Ovary (tissue), 9 donors: ENCODE results near the gene KATNIP. TPM values are rescaled to one million over a fixed set of nuclear protein-coding genes. Genes with fewer than 3 reads are reported as not detected.

ENCODE experiments used
- DNase-seq, 5 donors: peaks; one replicate each; pipeline ENCODE4 v3.0.0-alpha.2; 2019 to 2020
- H3K27ac ChIP-seq, 2 donors: fragments of 200-600 bp; one replicate each; pipeline versions ENCODE4 v1.5.1 to v1.8.0; 2019 to 2022
- H3K27me3 ChIP-seq: fragments of 200-600 bp; one replicate; pipeline ENCODE4 v1.8.0; 2022
- H3K36me3 ChIP-seq: fragments of 200-600 bp; sonication (generic); one replicate; pipeline ENCODE4 v1.5.1; 2019
- H3K4me1 ChIP-seq: one replicate; pipeline ENCODE4 v1.8.1; 2013; ENCODE audit warnings: mild to moderate bottlenecking, moderate library complexity; ENCODE audit not compliant: insufficient read depth
- H3K4me3 ChIP-seq: fragments of 200-600 bp; sonication (generic); one replicate; pipeline ENCODE4 v1.5.1; 2017
- H3K9me3 ChIP-seq, 2 donors: fragments of 200-600 bp in 1 of 2; sonication (generic) in 1 of 2; one replicate each; pipeline versions ENCODE4 v1.5.1 to v1.8.1; 2013 to 2019; ENCODE audit warnings: mild to moderate bottlenecking in 1 of 2, moderate library complexity in 1 of 2
- CTCF ChIP-seq, 3 donors: fragments of 450-650 bp in 2 of 3; fragments of 200-600 bp in 1 of 3; IDR thresholded peaks; one replicate each; pipeline versions ENCODE4 v1.5.1 to v1.8.0; 2016 to 2022; ENCODE audit warnings: antibody characterized with exemption in 3 of 3, mild to moderate bottlenecking in 1 of 3
- EP300 ChIP-seq: sonication (generic); formaldehyde crosslinking; IDR thresholded peaks from one replicate; pipeline ENCODE4 v1.6.1; 2017; ENCODE audit warnings: antibody characterized with exemption
- POLR2A ChIP-seq: fragments of 450-650 bp; IDR thresholded peaks from one replicate; pipeline ENCODE4 v1.6.1; 2017; ENCODE audit warnings: antibody characterized with exemption, mild to moderate bottlenecking, moderate library complexity
- WGBS, 3 donors: extraction: QIAGEN DNeasy Blood & Tissue Kit in 1 of 3; methylation state at CpG; one replicate each; pipeline versions ENCODE4 v1.1.5 to v1.1.7; 2013 to 2017; 5-methylcytosine and 5-hydroxymethylcytosine counted together
- intact Hi-C, 4 donors: fragments of 100-400 bp; cut with DNase I; formaldehyde crosslinking; loops; one replicate each; pipeline versions ENCODE4 v1.11.0 to v1.15.1; 2022 to 2023
- polyA plus RNA-seq, 2 donors: library from polyadenylated mRNA; stranded (reverse); fragments of 200-250 nt in 1 of 2; fragments of 350-450 nt in 1 of 2; fragmentation: Illumina TruSeq in 1 of 2; extraction: RNeasy Lipid Tissue Mini Kit (QIAGEN cat#74804) in 1 of 2; gene quantifications; one replicate each; pipeline ENCODE4 v1.2.3, GENCODE V29; 2013 to 2014
- total RNA-seq, 7 donors: library from RNA; depleted of rRNA in 2 of 7; stranded (reverse); fragments of >200 nt in 2 of 7; fragmentation: NEBNext Ultra II Directional in 3 of 7; extraction: Animal tissue kit (Norgen Biotek cat#: 25700) in 3 of 7; gene quantifications; one replicate each; pipeline versions ENCODE4 v1.1.0 to v1.2.4, GENCODE V29; 2016 to 2023
- donor health status: DM: no; HTN: no; CAD: no; lungs with moderate emphysema.
- donor health status: DM: no; HTN: no; CAD: no.
- donor health status: Bipolar disorder and iron deficiency.
- donor health status: DM: yes; HTN: yes; CAD: no.
- donor health status: DM: no; HTN: no; CAD: no.
- donor health status: DM: yes; HTN: yes; CAD: no.

Gene KATNIP
- total and polyA plus RNA-seq, 9 donors: 8.4 to 32.9 (median 19.3) TPM

DNA sequence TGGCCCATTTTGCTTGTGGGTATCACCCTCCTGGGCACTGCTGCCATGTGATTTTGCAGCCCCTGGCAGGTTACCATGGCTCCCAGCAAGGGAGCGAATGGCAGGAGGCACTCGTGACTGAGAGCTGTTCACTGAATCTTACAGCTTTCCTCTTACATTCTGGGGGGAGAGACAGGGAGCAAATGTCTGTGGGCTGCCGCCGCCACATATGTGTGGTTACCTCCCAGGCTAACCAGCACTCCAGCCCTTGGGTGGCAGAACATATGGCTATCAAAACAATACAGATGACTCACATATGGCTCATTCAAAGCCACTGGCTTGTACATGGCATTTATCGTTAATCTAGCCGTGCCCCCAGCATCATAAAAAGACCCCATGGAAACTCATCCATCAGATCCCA lies 20.0 kb upstream of the KATNIP start:
- TF ChIP-seq CTCF (IDR thresholded peaks at IDR 0.05): no peak
- TF ChIP-seq POLR2A: no peak
- no peak for DNase-seq
- Histone ChIP-seq H3K27ac (no peak overlapping the region), H3K9me3 (peaks cover 0 to 5% of the 10 kb centered on the region in 2 donors), H3K4me3 (no peak overlapping the region), H3K27me3 (no peaks in the 10 kb centered on the region), H3K4me1 (no peaks in the 10 kb centered on the region), H3K36me3 (no peaks in the 10 kb centered on the region)
- intact Hi-C loops: loop anchor here in 1 of 4 donors (10.0 kb wide), 1 partner anchor 95 kb away; no protein-coding TSS in a partner anchor
- WGBS, 3 donors: 88 to 94% (median 91%) methylated on average over 6 of the region's 6 CpGs

- no peaks in the 10 kb centered on the region for H3K9me3 ChIP-seq
- 88 to 89% (median 88%) methylated on average over 2 of the region's 2 CpGs for WGBS, 3 donors
- no peak overlapping the region for H3K27ac ChIP-seq
- intact Hi-C loops: loop anchor here in 1 of 4 donors (10.0 kb wide), 1 partner anchor 94 kb away; no protein-coding TSS in a partner anchor
- no peak for DNase-seq
- H3K4me3 ChIP-seq: no peak overlapping the region
- H3K4me1 ChIP-seq: no peaks in the 10 kb centered on the region
- no peaks in the 10 kb centered on the region for H3K36me3 ChIP-seq
- no peaks in the 10 kb centered on the region for H3K27me3 ChIP-seq
- TF ChIP-seq CTCF (IDR thresholded peaks at IDR 0.05) (no peak), POLR2A (no peak), EP300 (no peak)
These were observed 18.8 kb upstream of the KATNIP start for GRCh38 chr16:27531186-27531585.

GRCh38 chr16:27531826-27532800 lies 17.8 kb upstream of the KATNIP start:
- H3K27me3 ChIP-seq: no peaks in the 10 kb centered on the region
- H3K9me3 ChIP-seq: no peaks in the 10 kb centered on the region
- no peak for DNase-seq
- TF ChIP-seq CTCF (IDR thresholded peaks at IDR 0.05) (no peak), EP300 (no peak), POLR2A (no peak)
- no peaks in the 10 kb centered on the region for H3K4me1 ChIP-seq
- no peaks in the 10 kb centered on the region for H3K36me3 ChIP-seq
- intact Hi-C loops: loop anchor here in 1 of 4 donors (10.0 kb wide), 1 partner anchor 93 kb away; no protein-coding TSS in a partner anchor
- H3K4me3 ChIP-seq: no peak overlapping the region
- H3K27ac ChIP-seq: no peak overlapping the region
- 74 to 86% (median 81%) methylated on average over 19 of the region's 19 CpGs for WGBS, 3 donors

DNA sequence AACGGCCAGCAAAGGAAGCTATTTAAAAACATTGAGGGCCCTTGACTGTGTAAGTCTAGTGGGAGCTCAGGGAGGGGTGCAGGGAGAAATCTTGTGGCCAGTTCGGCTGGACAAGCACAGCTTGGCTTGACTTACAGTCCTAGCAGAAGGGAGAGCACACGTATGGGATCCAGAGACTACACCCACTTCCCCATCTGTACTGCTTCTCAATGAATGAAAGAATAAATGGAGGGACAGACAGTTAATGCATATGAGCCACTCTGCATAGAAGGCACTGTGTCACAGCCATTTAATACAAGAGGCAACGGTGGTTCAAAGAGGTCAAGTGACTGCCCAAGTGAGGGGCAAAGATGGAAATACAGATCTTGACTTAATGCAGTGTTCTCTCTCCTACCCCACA lies 15.7 kb upstream of the KATNIP start:
- Histone ChIP-seq H3K9me3 (no peaks in the 10 kb centered on the region), H3K27ac (no peak overlapping the region), H3K4me3 (no peak overlapping the region), H3K36me3 (no peaks in the 10 kb centered on the region), H3K27me3 (no peaks in the 10 kb centered on the region), H3K4me1 (peaks cover 1% of the 10 kb centered on the region)
- 91% methylated on average over 4 of the region's 4 CpGs for WGBS, 3 donors
- no peak for DNase-seq
- intact Hi-C loops: loop anchor here in 1 of 4 donors (10.0 kb wide), 1 partner anchor 91 kb away; no protein-coding TSS in a partner anchor
- TF ChIP-seq EP300 (no peak), POLR2A (no peak), CTCF (IDR thresholded peaks at IDR 0.05) (no peak)
